Neuronal stem cell (in vitro differentiated cells): ENCODE results near the gene REN.

Source experiments
- DNase-seq: peaks from one replicate; pipeline ENCODE4 v3.0.0-alpha.2; 2013; ENCODE audit warnings: low spot score
- H2AFZ ChIP-seq: one replicate; pipeline ENCODE4 v1.6.1; 2013; ENCODE audit warnings: mild to moderate bottlenecking, low read length, inconsistent platforms
- H2AK5ac ChIP-seq: 2 replicates; pipeline ENCODE4 v1.6.1; 2013; ENCODE audit warnings: low read depth, mild to moderate bottlenecking, inconsistent platforms, low read length, moderate library complexity, mixed read lengths
- H2BK120ac ChIP-seq: 2 replicates; pipeline ENCODE4 v1.6.1; 2013; ENCODE audit warnings: low read depth, mild to moderate bottlenecking, inconsistent platforms, low read length, moderate library complexity, mixed read lengths
- H2BK12ac ChIP-seq: one replicate; pipeline ENCODE4 v1.6.1; 2013; ENCODE audit warnings: low read length, inconsistent platforms
- H2BK15ac ChIP-seq: 2 replicates; pipeline ENCODE4 v1.6.1; 2013; ENCODE audit warnings: mild to moderate bottlenecking, low read length, inconsistent platforms, mixed read lengths
- H2BK5ac ChIP-seq: one replicate; pipeline ENCODE4 v1.6.1; 2013; ENCODE audit warnings: inconsistent platforms, mild to moderate bottlenecking, low read length, moderate library complexity
- H3K14ac ChIP-seq: one replicate; pipeline ENCODE4 v1.6.1; 2013; ENCODE audit warnings: low read length, inconsistent platforms
- H3K18ac ChIP-seq: 2 replicates; pipeline ENCODE4 v1.6.1; 2013; ENCODE audit warnings: low read length, inconsistent platforms
- H3K23ac ChIP-seq: 2 replicates; pipeline ENCODE4 v1.6.1; 2013; ENCODE audit warnings: low read depth, mild to moderate bottlenecking, mixed read lengths, low read length, inconsistent platforms; ENCODE audit not compliant: poor library complexity
- H3K27ac ChIP-seq: replicated peaks from 3 replicates; pipeline ENCODE4 v1.5.1; 2013; ENCODE audit warnings: low read length, inconsistent platforms
- H3K27me3 ChIP-seq, 3 experiments: 2 replicates each; pipeline ENCODE4 v1.6.1; 2013; ENCODE audit warnings: low read length in 3 of 3, mild to moderate bottlenecking in 2 of 3, inconsistent platforms in 1 of 3, low read depth in 1 of 3, mixed read lengths in 1 of 3, moderate library complexity in 1 of 3; ENCODE audit not compliant: control insufficient read depth in 3 of 3, insufficient read depth in 3 of 3
- H3K36me3 ChIP-seq, 2 donors: replicated peaks in 1 of 2; 2 replicates each; pipeline ENCODE4 v1.6.1; 2013; ENCODE audit warnings: low read length in 2 of 2; ENCODE audit not compliant: control insufficient read depth in 2 of 2, insufficient read depth in 2 of 2
- H3K4ac ChIP-seq: 2 replicates; pipeline ENCODE4 v1.6.1; 2013; ENCODE audit warnings: inconsistent platforms, mild to moderate bottlenecking, low read length, moderate library complexity
- H3K4me1 ChIP-seq, 2 donors: 1 replicate in 1 of 2; 2 replicates in 1 of 2; pipeline ENCODE4 v1.6.1; 2013; ENCODE audit warnings: low read length in 2 of 2, low read depth in 1 of 2; ENCODE audit not compliant: control insufficient read depth in 2 of 2, insufficient read depth in 1 of 2
- H3K4me2 ChIP-seq: one replicate; pipeline ENCODE4 v1.6.1; 2013; ENCODE audit warnings: mild to moderate bottlenecking, low read length, inconsistent platforms; ENCODE audit not compliant: insufficient read depth, poor library complexity, severe bottlenecking
- H3K4me3 ChIP-seq, 2 donors: 2 replicates each; pipeline ENCODE4 v1.5.1; 2013; ENCODE audit warnings: low read length in 2 of 2, mild to moderate bottlenecking in 2 of 2, inconsistent platforms in 1 of 2, moderate library complexity in 1 of 2
- H3K79me1 ChIP-seq: one replicate; pipeline ENCODE4 v1.6.1; 2013; ENCODE audit warnings: low read depth, mild to moderate bottlenecking, inconsistent platforms, low read length, moderate library complexity
- H3K9ac ChIP-seq: one replicate; pipeline ENCODE4 v1.6.1; 2013; ENCODE audit warnings: mild to moderate bottlenecking, low read depth, low read length, inconsistent platforms; ENCODE audit not compliant: poor library complexity
- H3K9me3 ChIP-seq, 2 donors: replicated peaks in 1 of 2; 2 replicates each; pipeline versions ENCODE3 to v1.6.1; 2013; ENCODE audit warnings: low read length in 2 of 2, mild to moderate bottlenecking in 2 of 2, inconsistent platforms in 1 of 2, low read depth in 1 of 2, mixed read lengths in 1 of 2, moderate library complexity in 1 of 2; ENCODE audit not compliant: control insufficient read depth in 2 of 2, insufficient read depth in 1 of 2
- H4K8ac ChIP-seq: one replicate; pipeline ENCODE4 v1.6.1; 2013; ENCODE audit warnings: low read depth, mild to moderate bottlenecking, inconsistent platforms, low read length, moderate library complexity
- H4K91ac ChIP-seq: one replicate; pipeline ENCODE4 v1.6.1; 2013; ENCODE audit warnings: low read length, low read depth, mild to moderate bottlenecking, inconsistent platforms; ENCODE audit not compliant: poor library complexity
- WGBS, 2 donors: extraction: QIAGEN DNeasy Blood & Tissue Kit; methylation state at CpG; one replicate each; pipeline ENCODE4 v1.1.7; 2013; ENCODE audit warnings: missing lambda C conversion rate in 2 of 2, mixed read lengths in 1 of 2; ENCODE audit not compliant: insufficient read length in 2 of 2, insufficient replicate concordance in 1 of 2; ENCODE audit errors: extremely low coverage in 2 of 2; 5-methylcytosine and 5-hydroxymethylcytosine counted together

The REN gene

GRCh38 chr1:204191456-204191855 is 25.3 kb upstream of the REN start:
- Histone ChIP-seq H4K8ac (no peak overlapping the region), H4K91ac (no peak overlapping the region), H2AK5ac (no peak overlapping the region), H3K4me1 (peaks cover 4 to 7% of the 10 kb centered on the region in 2 donors), H2BK12ac (no peak overlapping the region), H3K27me3 (peaks cover 0 to 77% (median 21%) of the 10 kb centered on the region in 3 experiments), H2BK120ac (no peak overlapping the region), H2BK15ac (no peak overlapping the region), H3K36me3 (no peaks in the 10 kb centered on the region), H3K4ac (no peak overlapping the region), H3K4me3 (no peak overlapping the region), H3K4me2 (no peak overlapping the region), H3K23ac (no peak overlapping the region), H2BK5ac (no peak overlapping the region), H3K79me1 (peaks cover 2% of the 10 kb centered on the region), H3K9me3 (peaks cover 0 to 4% of the 10 kb centered on the region in 2 donors), H3K14ac (no peak overlapping the region), H2AFZ (no peak overlapping the region), H3K9ac (no peak overlapping the region), H3K18ac (no peak overlapping the region), H3K27ac (no peak overlapping the region)
- DNase-seq, result no peak
- no CpG with 5 or more reads among the region's 7 CpGs for WGBS, 2 donors

- Histone ChIP-seq H3K14ac (no peak overlapping the region), H3K27me3 (peaks cover 0 to 68% (median 21%) of the 10 kb centered on the region in 3 experiments), H2BK120ac (no peak overlapping the region), H3K18ac (peak overlapping the region; percentile 33), H2BK15ac (no peak overlapping the region), H3K36me3 (no peaks in the 10 kb centered on the region), H3K23ac (no peak overlapping the region), H3K4me2 (peak overlapping the region; percentile 28), H2BK12ac (no peak overlapping the region), H4K91ac (no peak overlapping the region), H3K9ac (no peak overlapping the region), H3K4me1 (peaks cover 4 to 5% of the 10 kb centered on the region in 2 donors), H2BK5ac (no peak overlapping the region), H3K27ac (no peak overlapping the region), H3K4me3 (no peak overlapping the region), H3K4ac (no peak overlapping the region), H3K9me3 (peaks cover 0 to 4% of the 10 kb centered on the region in 2 donors), H2AFZ (peak overlapping the region; percentile 76), H3K79me1 (peaks cover 2% of the 10 kb centered on the region), H4K8ac (no peak overlapping the region), H2AK5ac (no peak overlapping the region)
- no CpG with 5 or more reads among the region's 44 CpGs for WGBS, 2 donors
- DNase-seq, result no peak
Observed at GRCh38 chr1:204190212-204191211, 24.4 kb upstream of the REN start.

GRCh38 chr1:204188959-204189639 is 23.0 kb upstream of the REN start:
- DNase-seq, result no peak
- no peak overlapping the region for H2AFZ ChIP-seq
- H2BK12ac ChIP-seq, result no peak overlapping the region
- no peaks in the 10 kb centered on the region for H3K79me1 ChIP-seq
- no peak overlapping the region for H2BK5ac ChIP-seq
- no peaks in the 10 kb centered on the region for H3K36me3 ChIP-seq
- H2AK5ac ChIP-seq, result no peak overlapping the region
- WGBS, 2 donors, result no CpG with 5 or more reads among the region's 11 CpGs
- H3K9ac ChIP-seq, result no peak overlapping the region
- no peak overlapping the region for H3K14ac ChIP-seq
- H3K9me3 ChIP-seq, result no peaks in the 10 kb centered on the region
- H3K27me3 ChIP-seq, result peaks cover 0 to 66% (median 17%) of the 10 kb centered on the region in 3 experiments
- H3K4me1 ChIP-seq, result peaks cover 0 to 1% of the 10 kb centered on the region in 2 donors
- H3K4ac ChIP-seq, result no peak overlapping the region
- H3K4me3 ChIP-seq, result no peak overlapping the region
- H3K18ac ChIP-seq, result no peak overlapping the region
- H2BK15ac ChIP-seq, result no peak overlapping the region
- no peak overlapping the region for H4K8ac ChIP-seq
- H3K23ac ChIP-seq, result no peak overlapping the region
- H3K4me2 ChIP-seq, result no peak overlapping the region
- H4K91ac ChIP-seq, result no peak overlapping the region
- no peak overlapping the region for H2BK120ac ChIP-seq
- no peak overlapping the region for H3K27ac ChIP-seq

GRCh38 chr1:204186597-204186996 is 20.5 kb upstream of the REN start:
- Histone ChIP-seq H3K79me1 (no peaks in the 10 kb centered on the region), H4K91ac (no peak overlapping the region), H4K8ac (no peak overlapping the region), H3K14ac (no peak overlapping the region), H2BK120ac (no peak overlapping the region), H3K4me1 (peaks cover 0 to 1% of the 10 kb centered on the region in 2 donors), H2AFZ (no peak overlapping the region), H3K23ac (no peak overlapping the region), H3K4me2 (no peak overlapping the region), H3K18ac (no peak overlapping the region), H3K4me3 (no peak overlapping the region), H2AK5ac (no peak overlapping the region), H2BK15ac (no peak overlapping the region), H2BK12ac (no peak overlapping the region), H3K9me3 (no peaks in the 10 kb centered on the region), H2BK5ac (no peak overlapping the region), H3K36me3 (no peaks in the 10 kb centered on the region), H3K4ac (no peak overlapping the region), H3K9ac (no peak overlapping the region), H3K27me3 (peaks cover 0 to 57% (median 17%) of the 10 kb centered on the region in 3 experiments), H3K27ac (no peak overlapping the region)
- WGBS, 2 donors, result no CpG with 5 or more reads among the region's 10 CpGs
- DNase-seq, result no peak
